HG02623 (cell line): ENCODE measurements around the gene UTP25.
"Not testable (repeated sequence)": the region's sequence is repeated elsewhere in the genome, so short reads cannot be mapped to it uniquely, and the experiment has no call there.

ENCODE experiments used
- ATAC-seq: cut with Tn5 transposase; IDR thresholded peaks from one replicate; pipeline ENCODE4 v1.9.1; 2021; ENCODE audit warnings: moderate library complexity; ENCODE audit not compliant: unreplicated experiment

UTP25 gene

DNA sequence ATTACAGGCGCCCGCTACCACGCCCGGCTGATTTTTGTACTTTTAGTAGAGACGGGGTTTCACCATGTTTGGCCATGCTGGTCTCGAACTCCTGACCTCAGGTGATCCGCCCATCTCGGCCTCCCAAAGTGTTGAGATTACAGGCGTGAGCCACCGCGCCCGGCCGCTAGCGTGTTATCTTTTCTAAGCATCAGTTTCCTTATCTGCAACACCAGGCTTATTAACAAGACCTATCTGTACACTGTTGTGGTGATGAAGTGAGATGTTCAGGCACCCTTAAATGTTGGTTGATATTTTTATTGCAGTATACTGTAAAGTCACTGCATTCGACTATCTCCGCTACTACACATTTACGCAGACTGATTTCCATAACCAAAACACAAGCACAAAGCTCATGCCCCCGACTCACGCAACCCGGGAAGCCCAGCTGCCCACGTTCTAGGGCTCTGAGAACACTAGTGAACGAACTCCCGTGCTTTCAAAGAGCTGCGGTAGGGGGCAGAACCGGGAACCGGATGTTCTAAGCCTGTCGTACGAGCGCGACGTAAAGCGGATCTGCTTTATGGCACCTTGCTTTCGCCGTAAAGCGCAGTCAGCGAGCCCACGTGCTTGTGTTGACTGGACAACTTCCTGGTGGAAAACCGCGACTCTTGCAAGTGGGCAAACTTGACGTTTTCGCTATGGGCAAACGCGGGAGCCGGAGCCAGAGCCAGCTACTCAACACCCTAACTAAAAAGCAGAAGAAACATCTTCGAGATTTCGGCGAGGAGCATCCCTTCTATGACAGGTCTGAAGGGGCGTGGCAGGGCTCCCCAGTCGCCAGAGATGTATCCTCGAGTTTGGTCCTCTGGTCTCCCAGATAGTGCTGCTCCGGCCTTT, at the start of gene UTP25:
Gene UTP25, plus strand, starts transcription at position 589 of the 879 bp plus-strand sequence. Its CDS starts 92 bp downstream, at position 681.
- peak; percentile 94 for ATAC-seq

DNA sequence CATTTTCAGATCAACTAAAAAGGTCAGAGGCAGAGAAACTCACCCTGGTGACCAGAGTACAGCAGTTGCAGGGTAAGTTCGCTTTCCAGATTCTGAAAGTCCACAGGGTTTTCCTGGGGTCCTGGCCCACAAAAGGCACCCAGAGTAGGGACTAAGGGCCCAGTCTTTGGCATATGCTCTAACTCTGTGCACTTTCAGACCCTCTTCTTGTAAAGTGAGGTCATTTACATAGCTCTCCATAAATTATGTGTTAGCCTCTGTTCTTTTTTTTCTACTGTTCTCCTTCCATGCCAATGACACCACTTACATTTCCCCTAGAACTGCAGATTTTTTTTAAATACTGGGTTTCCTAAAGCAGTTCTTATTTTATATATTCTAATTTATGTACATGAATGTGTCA, 49.7 kb upstream of the UTP25 start:
- ATAC-seq, result no peak

DNA sequence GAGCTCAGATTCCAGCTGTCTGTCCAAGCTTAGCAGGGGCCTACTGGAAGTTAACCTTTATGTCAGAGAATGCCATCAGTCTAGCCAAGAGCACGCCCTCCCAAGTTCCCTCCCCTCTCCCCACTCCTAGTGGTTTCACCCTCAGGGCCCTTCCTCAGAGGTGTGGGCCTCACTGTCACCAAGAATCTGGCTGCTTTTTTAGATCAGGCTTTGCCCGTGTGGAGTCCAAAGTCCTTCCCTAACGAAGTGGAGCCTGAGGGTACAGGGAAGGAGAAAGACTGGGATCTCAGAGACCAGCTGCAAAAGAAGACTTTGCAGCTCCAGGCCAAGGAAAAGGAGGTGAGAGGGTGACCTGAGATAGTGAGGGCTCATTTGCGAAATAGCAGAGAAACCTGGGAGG, 47.5 kb upstream of the UTP25 start:
- ATAC-seq, result no peak

DNA sequence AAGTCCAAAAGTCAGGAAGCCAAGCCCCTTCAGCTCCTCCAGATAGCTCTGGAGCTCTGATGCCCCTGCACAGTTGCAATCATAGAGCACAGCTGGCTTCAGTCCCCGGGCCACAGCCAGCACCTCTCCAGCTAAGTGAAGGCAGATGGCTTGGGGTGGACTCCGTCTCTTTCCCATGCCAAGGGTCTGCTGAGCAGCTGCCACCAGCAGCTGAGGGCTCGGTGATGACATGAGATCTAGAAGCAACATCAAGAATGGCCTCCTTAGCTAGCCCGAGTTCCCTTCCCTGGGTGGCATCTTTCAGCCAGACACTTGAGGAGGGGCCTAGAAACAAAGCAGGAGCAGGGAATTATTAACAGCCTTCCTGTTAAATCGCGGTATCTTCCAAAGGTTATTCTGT, 44.4 kb upstream of the UTP25 start:
- ATAC-seq, result no peak

- peak; percentile 99 for ATAC-seq
Observed at GRCh38 chr1:209784265-209785169, 43.3 kb upstream of the UTP25 start, which contains the start of gene C1orf74. Gene C1orf74, minus strand, starts transcription at chr1:209784559. Its CDS starts 925 bp downstream, at chr1:209783634.

DNA sequence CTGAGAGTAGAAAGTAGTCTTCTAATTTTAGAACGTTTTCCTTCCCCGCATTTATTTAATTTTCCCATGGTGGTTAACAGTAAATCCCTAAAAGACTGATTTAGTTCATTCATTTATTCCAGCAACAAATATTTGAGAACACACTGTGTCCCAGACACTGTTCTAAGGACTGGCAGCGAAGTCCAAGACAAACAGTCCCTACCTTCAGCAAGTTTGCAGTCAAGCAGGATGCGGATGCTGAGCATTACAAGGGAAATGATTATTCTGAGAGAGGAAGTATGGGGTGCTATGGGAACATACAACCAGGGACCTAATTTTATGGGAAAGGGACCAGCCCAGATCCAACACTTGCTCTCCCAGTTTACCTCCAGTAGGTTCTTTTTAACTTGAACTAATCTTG, 42.2 kb upstream of the UTP25 start:
- ATAC-seq, result no peak

DNA sequence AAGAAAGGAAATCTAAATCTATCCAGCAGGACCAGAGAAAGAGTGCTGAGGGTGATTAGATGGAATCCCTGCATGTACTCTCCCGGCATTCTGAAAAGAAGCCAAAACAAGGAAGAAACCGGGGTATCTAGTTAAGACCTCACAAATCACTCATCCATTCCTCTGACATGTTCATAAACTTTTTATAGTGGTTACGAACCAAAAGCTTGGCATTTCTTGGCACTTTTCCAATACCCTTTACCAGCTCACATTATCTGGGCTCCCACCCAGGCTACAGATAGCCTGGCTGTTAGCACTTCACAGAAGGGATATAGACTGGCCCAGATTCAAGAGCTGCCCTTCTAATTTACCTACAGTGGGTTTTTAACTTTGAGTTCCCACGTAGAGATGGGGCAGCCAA, 41.6 kb upstream of the UTP25 start:
- no peak for ATAC-seq

- no peak for ATAC-seq
Observed at GRCh38 chr1:209787551-209787950, 40.2 kb upstream of the UTP25 start.

GRCh38 chr1:209789245-209789644, 38.5 kb upstream of the UTP25 start:
- ATAC-seq, result no peak

- no peak for ATAC-seq
Observed at GRCh38 chr1:209790286-209791193, 37.2 kb upstream of the UTP25 start.

- ATAC-seq, result no peak
Observed at GRCh38 chr1:209791920-209792319, 35.9 kb upstream of the UTP25 start.

GRCh38 chr1:209793711-209794110, 34.1 kb upstream of the UTP25 start:
- not testable (repeated sequence) for ATAC-seq

DNA sequence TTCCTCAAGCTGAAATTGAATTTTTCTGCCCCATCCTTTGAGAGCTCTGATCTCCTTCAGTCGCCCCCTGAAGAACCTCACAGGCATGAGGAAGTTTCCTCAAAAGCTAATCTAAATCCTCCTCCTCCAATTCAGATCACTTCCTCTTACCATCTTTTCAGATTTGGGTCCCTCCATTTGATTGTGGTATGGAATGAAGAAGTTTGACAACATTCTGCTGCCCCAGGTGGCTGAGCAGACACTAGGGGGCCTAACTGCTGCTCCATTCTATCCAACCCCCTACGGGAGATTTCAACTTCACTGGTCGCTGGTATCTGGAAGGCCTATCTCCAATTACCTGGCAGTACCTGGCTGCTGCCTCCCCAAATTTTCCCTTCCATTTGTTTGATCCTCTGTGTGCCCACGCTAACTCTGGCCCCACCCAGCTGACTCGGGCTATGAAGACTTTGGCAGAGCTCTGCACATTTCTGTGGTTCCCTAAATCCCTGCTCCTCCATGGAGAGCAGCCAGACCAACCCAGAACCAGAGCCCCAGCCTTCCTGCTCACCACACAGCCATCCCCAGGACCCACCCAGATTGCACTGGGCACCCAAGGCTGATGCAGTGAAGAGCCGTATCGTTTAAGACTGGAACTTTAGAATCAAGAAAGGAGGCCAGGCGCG, 29.7 kb upstream of the UTP25 start:
- ATAC-seq, result no peak

DNA sequence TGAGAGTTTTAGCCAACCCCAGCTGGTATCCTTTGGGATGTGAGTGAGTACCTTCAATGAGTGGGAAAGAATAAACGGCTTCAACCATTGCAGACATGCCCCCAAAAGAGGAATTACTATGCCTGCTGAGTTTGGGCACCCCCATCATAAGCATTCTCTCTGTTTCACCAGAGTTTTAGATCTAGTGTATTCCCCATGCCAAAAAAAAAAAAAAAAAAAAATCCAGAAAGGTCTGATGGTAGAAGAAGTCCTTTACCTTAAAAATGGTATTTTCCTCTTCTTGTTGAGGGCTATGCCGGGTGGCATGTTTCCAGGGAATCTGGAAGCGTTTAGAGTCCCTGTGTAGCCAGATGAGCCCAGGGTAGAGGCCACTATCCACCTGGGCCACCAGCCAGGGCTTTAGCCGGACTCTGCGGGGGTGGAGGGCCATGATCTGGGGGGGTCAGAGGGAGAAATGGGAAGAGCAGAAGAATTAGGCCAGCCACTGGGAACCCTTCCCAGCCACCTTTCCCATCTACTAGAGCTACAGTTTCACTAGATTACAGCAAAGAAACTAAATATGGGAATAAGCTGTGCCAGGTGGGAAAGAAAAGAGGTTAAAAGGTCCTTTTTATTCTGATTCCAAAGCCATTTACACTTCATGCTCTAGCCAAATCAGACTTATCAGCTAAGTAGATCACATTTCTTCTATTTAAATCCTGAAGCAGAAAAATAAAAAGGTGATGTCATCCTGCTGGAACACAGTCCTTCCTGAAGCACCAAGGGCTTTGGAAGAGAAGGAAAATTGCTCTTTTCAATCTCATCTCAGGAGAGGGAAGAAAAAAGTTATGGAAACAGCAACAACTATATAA, 26.6 kb upstream of the UTP25 start:
- ATAC-seq, result no peak

GRCh38 chr1:209802117-209802779, 25.5 kb upstream of the UTP25 start:
- no peak for ATAC-seq

DNA sequence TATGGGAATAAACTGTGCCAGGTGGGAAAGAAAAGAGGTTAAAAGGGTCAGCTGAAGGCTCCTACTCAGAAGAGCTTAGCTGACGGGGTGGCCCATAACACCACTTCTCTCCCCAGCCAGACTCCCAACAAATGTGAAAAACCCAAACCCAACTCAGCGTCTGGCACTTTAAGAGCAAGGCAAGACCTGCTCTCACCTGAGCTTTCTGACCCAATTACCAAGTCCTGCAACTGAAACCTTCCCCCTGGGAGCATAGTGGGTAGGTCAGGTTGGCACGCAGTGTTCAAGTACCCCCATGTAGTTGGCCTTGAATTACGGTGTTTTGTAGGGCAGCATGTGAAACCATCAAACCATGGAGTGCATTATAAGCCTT, 25.0 kb upstream of the UTP25 start:
- ATAC-seq, result no peak

- no peak for ATAC-seq
Observed at GRCh38 chr1:209803568-209803967, 24.2 kb upstream of the UTP25 start.

DNA sequence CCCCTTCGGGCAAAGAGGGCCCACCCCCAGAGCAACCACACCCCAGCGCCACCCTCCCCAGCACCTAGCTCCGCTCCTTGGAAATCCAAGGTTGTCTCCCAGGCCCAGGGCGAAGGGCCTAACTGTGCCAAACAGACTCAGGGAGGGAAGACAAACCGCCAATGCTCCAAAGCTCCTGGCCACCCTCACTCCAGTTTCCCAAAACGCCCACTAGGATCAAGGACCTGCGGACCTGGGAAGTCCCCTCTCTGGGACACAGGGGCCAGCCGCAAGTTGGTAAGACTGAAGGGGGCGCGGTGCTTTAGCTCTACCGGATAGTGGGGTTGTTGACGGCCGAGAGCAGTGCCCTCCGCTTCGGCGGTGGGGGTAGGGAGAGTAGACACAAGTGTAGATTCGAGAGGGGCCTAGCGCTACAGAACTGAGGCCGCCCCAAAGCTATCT, 22.4 kb upstream of the UTP25 start:
- ATAC-seq, result no peak
